Right ventricle myocardium inferior (tissue), 1 donor: ENCODE results near the gene ARMCX2. TPM values are rescaled to one million over a fixed set of nuclear protein-coding genes. Genes with fewer than 3 reads are reported as not detected.
"Not testable (repeated sequence)": the region's sequence is repeated elsewhere in the genome, so short reads cannot be mapped to it uniquely, and the experiment has no call there.

Experiments used
- ATAC-seq: fragments of 200-7000 bp; cut with Tn5 transposase; one replicate; pipeline ENCODE4 v1.9.1; 2020; ENCODE audit warnings: mild to moderate bottlenecking, moderate library complexity
- DNase-seq: peaks from one replicate; pipeline ENCODE4 v3.0.0; 2021; ENCODE audit errors: missing footprints
- intact Hi-C: fragments of 100-400 bp; cut with DNase I; formaldehyde crosslinking; loops from one replicate; pipeline ENCODE4 v1.11.0; 2022
- long read RNA-seq: library from polyadenylated mRNA; unstranded; transcript quantifications from one replicate; pipeline ENCODE4 v2.0.0, GENCODE V29; 2021
- total RNA-seq: library from RNA; stranded (reverse); fragmentation: NEBNext Ultra II Directional; extraction: Animal tissue kit (Norgen Biotek cat#: 25700); gene quantifications from one replicate; pipeline ENCODE4 v1.2.1, GENCODE V29; 2021
- donor health status: DM: no; HTN: yes; CAD: no; lungs with severe emphysema.

Gene ARMCX2
- 30.2 TPM for total RNA-seq
- long read RNA-seq, transcript ARMCX2-203 (6 exons, 2,674 nt) = major isoform, 5 of 24 reads
- long read RNA-seq, partial matches to known transcripts = 3 of 24 reads
- long read RNA-seq, other reads (novel, unspliced or antisense) = 7 of 24 reads

- intact Hi-C loops = no loop called here
- ATAC-seq (peak; percentile 88), DNase-seq (peak; percentile 70)
Observed at GRCh38 chrX:101659601-101660063, at the start of gene ARMCX2. Gene ARMCX2 (minus strand): TSS chrX:101659850. CDS start chrX:101657588, 2,262 bp downstream.

DNA sequence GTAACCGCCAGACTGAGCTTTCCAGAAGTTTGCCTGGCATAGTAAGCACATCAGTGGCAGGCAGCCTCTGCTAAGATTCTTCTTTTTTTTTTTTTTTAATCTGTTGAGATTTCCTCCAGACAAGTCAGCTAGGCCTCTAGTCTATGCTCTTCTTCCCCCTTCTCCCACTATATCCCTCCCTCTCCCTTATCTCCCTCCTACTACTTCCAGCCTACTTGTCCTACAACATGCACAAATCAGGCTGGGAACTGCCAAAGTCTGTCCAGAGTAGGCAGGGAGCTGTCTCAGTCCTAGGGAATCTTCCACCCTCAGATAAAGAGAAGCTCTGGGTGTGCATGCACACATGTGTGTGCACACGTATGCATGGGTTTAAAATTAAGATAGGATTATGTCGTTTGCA, 49.7 kb upstream of the ARMCX2 start:
- no peak for ATAC-seq
- intact Hi-C loops = no loop called here
- no peak for DNase-seq

DNA sequence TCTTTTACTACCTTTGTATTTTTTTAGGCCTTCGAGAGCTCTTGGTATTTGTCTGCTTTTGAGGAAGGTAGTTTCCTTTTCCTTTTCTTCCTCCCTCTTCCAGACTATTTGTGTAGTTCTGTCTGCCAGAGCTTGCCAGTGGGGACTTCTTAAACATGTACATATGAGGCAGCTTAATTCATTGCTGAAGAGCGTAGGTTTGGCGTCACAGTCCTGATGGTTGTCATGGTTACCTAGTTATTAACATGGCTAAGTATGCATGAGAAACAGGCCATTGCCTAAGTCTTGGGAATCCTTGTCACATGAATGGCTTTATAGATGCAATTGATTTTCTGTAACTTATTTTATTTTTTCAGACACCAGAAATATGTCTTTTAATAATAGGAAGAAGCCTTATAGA, 48.5 kb upstream of the ARMCX2 start:
- intact Hi-C loops = no loop called here
- DNase-seq (no peak), ATAC-seq (no peak)

GRCh38 chrX:101693476-101693875, 33.8 kb upstream of the ARMCX2 start:
- DNase-seq (no peak), ATAC-seq (no peak)
- intact Hi-C loops = no loop called here

- DNase-seq (no peak), ATAC-seq (no peak)
- intact Hi-C loops = no loop called here
Observed at GRCh38 chrX:101691835-101692234, 32.2 kb upstream of the ARMCX2 start.

DNA sequence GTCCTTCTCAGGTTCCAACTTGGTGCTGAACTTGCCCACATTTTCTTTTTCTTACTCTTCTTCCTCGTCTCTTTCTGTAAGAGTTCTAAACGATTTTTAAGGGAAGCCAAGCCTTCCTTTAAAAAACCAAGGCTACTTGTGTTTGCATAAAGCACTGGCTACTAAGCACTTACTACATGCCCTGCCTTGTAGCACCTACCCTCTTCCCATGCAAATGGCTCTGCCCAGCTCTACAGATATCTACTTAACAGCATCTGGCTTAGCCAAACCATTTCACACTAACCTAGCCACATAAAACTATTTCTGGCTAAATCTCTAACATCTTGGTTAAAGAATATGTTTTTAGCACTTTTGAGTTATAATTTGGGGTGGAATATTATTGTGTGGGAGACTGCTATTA, 26.9 kb upstream of the ARMCX2 start:
- ATAC-seq = no peak
- intact Hi-C loops = no loop called here
- no peak for DNase-seq

DNA sequence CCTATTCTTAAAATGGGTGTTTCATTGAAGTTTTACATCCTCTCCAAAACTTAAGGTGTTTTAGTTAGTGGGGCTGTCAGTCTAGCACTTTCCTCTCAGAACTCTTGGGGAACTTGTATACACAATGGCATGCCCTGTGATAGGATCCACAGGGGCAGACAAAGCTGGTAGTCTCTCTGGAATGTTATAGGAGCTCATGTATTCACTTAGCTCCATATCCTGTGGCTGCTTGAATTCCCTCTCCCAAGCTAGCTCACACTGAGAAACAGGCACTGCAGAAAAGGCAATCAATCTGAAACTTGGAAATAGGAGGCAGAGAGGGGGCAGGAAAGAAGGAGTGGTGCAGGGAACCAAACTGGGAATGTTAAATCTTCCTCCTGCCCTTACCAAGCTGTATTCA, 26.3 kb upstream of the ARMCX2 start:
- intact Hi-C loops = no loop called here
- no peak for ATAC-seq
- no peak for DNase-seq

- intact Hi-C loops = no loop called here
- DNase-seq (no peak), ATAC-seq (no peak)
Observed at GRCh38 chrX:101682723-101683122, 23.1 kb upstream of the ARMCX2 start.

DNA sequence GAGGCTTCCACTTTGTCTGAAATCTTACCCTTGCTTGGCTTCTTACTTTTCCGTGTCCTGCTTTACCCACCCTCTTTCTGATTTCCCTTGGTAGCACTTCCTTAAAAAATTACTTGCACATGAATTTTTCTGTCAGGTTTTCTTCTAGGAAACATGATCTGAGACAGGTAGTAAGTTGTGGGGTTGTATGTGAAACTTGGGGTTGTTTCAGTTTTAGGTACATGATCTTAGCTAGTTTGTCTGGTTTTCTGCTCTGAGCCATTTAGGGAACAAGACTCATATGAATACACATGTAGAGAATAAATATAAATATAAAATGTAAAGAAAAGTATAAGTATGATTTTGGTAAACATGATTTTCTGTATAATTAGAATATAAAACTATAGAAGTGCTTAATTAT, 17.4 kb upstream of the ARMCX2 start:
- no peak for ATAC-seq

GRCh38 chrX:101676571-101676970, 16.9 kb upstream of the ARMCX2 start:
- ATAC-seq = no peak
- no peak for DNase-seq
- intact Hi-C loops = no loop called here

More for the DNA sequence above, 17.4 kb upstream of the ARMCX2 start:
- DNase-seq = no peak
- intact Hi-C loops = no loop called here

GRCh38 chrX:101668143-101668542, 8.5 kb upstream of the ARMCX2 start:
- intact Hi-C loops = no loop called here
- no peak for ATAC-seq
- DNase-seq = no peak

- peak; percentile 93 for ATAC-seq
- intact Hi-C loops = no loop called here
Observed at GRCh38 chrX:101658661-101659491, 774 bp downstream of the ARMCX2 start.

DNA sequence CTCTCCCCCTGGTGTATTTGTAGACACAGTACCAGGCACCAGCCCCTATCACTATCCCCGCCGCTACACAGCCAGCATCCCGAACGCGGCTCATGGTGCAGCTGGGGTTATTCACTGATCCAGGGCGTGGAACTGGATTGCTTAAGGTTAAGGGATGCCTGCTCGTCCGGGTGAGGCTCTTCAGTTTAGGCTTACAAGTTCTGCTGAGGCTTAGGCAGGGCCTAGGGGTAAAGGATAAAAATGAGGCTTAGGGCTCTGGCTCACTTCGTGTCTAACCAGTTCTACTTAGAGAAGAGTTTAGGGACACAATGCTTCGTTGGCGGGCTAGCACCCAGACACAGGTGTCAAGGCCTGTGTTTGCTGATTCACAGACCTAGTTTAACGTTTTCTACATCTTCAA, 2.2 kb downstream of the ARMCX2 start:
- intact Hi-C loops = no loop called here
- ATAC-seq = no peak

More at GRCh38 chrX:101658661-101659491, 774 bp downstream of the ARMCX2 start:
- DNase-seq = peak; percentile 85

GRCh38 chrX:101656817-101657216, 2.8 kb downstream of the ARMCX2 start:
- no peak for ATAC-seq
- no peak for DNase-seq
- intact Hi-C loops = no loop called here

More for the DNA sequence above, 2.2 kb downstream of the ARMCX2 start:
- DNase-seq = no peak

GRCh38 chrX:101655534-101655933, 4.1 kb downstream of the ARMCX2 start:
- DNase-seq = no peak
- intact Hi-C loops = no loop called here
- no peak for ATAC-seq

- ATAC-seq, intact Hi-C loops, DNase-seq: not testable (repeated sequence)
Observed at GRCh38 chrX:101647716-101648115, 11.9 kb downstream of the ARMCX2 start.

DNA sequence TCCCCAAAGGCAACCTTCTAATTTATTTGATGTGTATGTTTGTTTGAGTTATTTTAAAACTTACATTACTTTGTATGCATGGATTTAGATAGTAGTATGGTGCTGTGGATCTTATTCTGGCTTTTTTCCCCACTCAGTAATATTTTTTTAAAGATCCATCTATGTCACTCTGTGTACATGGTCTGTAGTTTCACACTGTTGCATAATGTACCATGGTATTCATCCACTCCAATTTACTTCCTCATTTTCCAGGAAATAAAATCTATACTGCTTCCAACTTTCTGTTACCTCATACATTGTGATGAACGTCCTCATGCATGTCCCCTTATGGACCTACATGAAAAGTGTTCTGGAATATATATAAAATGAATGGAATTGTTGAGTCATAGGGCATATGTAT, 17.6 kb downstream of the ARMCX2 start:
- intact Hi-C loops = no loop called here

DNA sequence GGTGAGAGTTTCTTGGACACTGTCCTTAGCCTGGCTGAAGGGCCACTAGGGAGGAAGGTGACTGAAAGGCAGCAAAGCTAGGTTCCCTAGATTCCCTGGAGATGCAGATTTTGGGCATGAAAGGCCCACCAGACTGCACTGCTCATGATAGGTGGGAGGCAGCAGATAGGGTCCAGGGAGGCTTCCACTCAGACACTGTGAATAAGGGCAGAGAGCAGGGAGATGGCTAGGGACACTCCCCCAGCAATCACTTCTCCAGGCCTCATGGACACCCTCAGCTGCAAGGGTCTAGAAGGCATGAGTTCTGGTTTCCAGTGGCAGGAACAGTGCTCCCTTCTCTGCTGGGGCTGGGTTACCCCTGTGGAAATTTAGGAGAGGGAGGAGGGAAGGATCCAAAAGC, 20.1 kb downstream of the ARMCX2 start:
- no peak for ATAC-seq
- intact Hi-C loops = no loop called here
- no peak for DNase-seq

More for the DNA sequence above, 17.6 kb downstream of the ARMCX2 start:
- ATAC-seq (no peak), DNase-seq (no peak)

DNA sequence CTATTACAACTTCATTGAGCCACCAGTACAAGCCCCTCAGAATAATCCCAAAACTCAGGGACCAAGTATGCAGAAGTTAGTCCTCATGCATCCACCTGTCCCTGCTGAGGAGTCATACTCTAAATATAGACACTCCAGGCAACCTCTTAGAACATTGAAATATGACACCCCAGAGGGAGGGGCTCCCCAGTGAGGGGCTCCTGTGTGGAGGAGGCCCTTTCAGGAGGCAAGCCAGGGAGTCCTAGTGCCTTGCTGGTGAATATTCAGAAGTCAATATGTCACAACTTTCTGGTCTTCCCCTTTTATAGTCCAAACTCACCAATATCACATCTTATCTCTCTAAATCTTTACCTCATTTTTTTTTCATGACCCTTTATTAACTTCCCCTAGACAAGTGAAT, 40.3 kb downstream of the ARMCX2 start:
- intact Hi-C loops = no loop called here
- ATAC-seq (no peak), DNase-seq (no peak)
